ENCODE results near the gene EDEM2.
"Not testable (repeated sequence)": the region's sequence is repeated elsewhere in the genome, so short reads cannot be mapped to it uniquely, and the experiment has no call there.

EDEM2 gene

GRCh38 chr20:35122756-35123405 lies 24.3 kb downstream of the EDEM2 start:
- no peak for DNase-seq

- no peak for DNase-seq
Observed at GRCh38 chr20:35121186-35121585, 25.9 kb downstream of the EDEM2 start.

GRCh38 chr20:35120012-35120701 lies 27.0 kb downstream of the EDEM2 start:
- DNase-seq: peak; percentile 88 to 94

GRCh38 chr20:35117629-35118028 lies 29.5 kb downstream of the EDEM2 start:
- DNase-seq: no peak

GRCh38 chr20:35117196-35117595 lies 29.9 kb downstream of the EDEM2 start:
- no peak for DNase-seq

- DNase-seq: no peak
Observed at GRCh38 chr20:35116258-35116657, 30.9 kb downstream of the EDEM2 start.

- DNase-seq: no peak
Observed at GRCh38 chr20:35115606-35116005, 31.5 kb downstream of the EDEM2 start.

GRCh38 chr20:35112276-35112675 lies 34.9 kb downstream of the EDEM2 start:
- DNase-seq: not testable (repeated sequence)

GRCh38 chr20:35111141-35111888 lies 35.8 kb downstream of the EDEM2 start:
- no peak for DNase-seq

- DNase-seq: no peak
Observed at GRCh38 chr20:35108921-35109320, 38.2 kb downstream of the EDEM2 start.

GRCh38 chr20:35106827-35107380 lies 40.2 kb downstream of the EDEM2 start:
- no peak for DNase-seq

GRCh38 chr20:35104685-35105295 lies 42.3 kb downstream of the EDEM2 start:
- DNase-seq: no peak

GRCh38 chr20:35101620-35102019 lies 45.5 kb downstream of the EDEM2 start:
- no peak for DNase-seq

- no peak for DNase-seq
Observed at GRCh38 chr20:35093267-35093884, 53.8 kb downstream of the EDEM2 start.

GRCh38 chr20:35092524-35093266 lies 54.4 kb downstream of the EDEM2 start, which contains the start of gene TRPC4AP:
TSS of gene TRPC4AP (minus strand) at chr20:35092807. CDS start at chr20:35092781, 26 bp downstream.
- peak; percentile 90 to 92 for DNase-seq

GRCh38 chr20:35091816-35092523 lies 55.2 kb downstream of the EDEM2 start:
- DNase-seq: peak; percentile 5 to 45

GRCh38 chr20:35088231-35089145 lies 58.6 kb downstream of the EDEM2 start:
- DNase-seq: no peak

- no peak for DNase-seq
Observed at GRCh38 chr20:35087791-35088190, 59.3 kb downstream of the EDEM2 start.

GRCh38 chr20:35087355-35087754 lies 59.8 kb downstream of the EDEM2 start:
- DNase-seq: no peak

Measured in Kasumi-1 (cell line).